Heart left ventricle (tissue), 16 donors: ENCODE results near the gene HSPB2. TPM values are rescaled to one million over a fixed set of nuclear protein-coding genes. Genes with fewer than 3 reads are reported as not detected.

Source experiments
- ATAC-seq, 4 donors: fragments of 200-7000 bp; cut with Tn5 transposase; one replicate each; pipeline ENCODE4 v1.9.1; 2020 to 2022; ENCODE audit warnings: moderate library complexity in 4 of 4, mild to moderate bottlenecking in 3 of 4, moderate number of reproducible peaks in 1 of 4
- DNase-seq, 5 donors: peaks; one replicate each; pipeline ENCODE4 v3.0.0-alpha.2; 2020
- H3K27ac ChIP-seq, 12 donors: fragments of 200-600 bp; sonication (generic) in 4 of 12; one replicate each; pipeline versions ENCODE4 v1.5.0 to v1.8.0; 2016 to 2022; ENCODE audit warnings: mild to moderate bottlenecking in 2 of 12
- H3K27me3 ChIP-seq, 9 donors: fragments of 200-600 bp; sonication (generic) in 2 of 9; one replicate each; pipeline versions ENCODE4 v1.5.1 to v1.8.0; 2016 to 2022; ENCODE audit warnings: mild to moderate bottlenecking in 3 of 9
- H3K36me3 ChIP-seq, 9 donors: fragments of 200-600 bp; sonication (generic) in 2 of 9; one replicate each; pipeline versions ENCODE4 v1.5.0 to v1.8.0; 2018 to 2022; ENCODE audit warnings: mild to moderate bottlenecking in 2 of 9
- H3K4me1 ChIP-seq, 12 donors: fragments of 200-600 bp; sonication (generic) in 4 of 12; one replicate each; pipeline versions ENCODE4 v1.5.0 to v1.8.0; 2016 to 2022; ENCODE audit warnings: mild to moderate bottlenecking in 3 of 12
- H3K4me3 ChIP-seq, 12 donors: fragments of 200-600 bp; sonication (generic) in 4 of 12; one replicate each; pipeline versions ENCODE4 v1.5.0 to v1.8.0; 2017 to 2022; ENCODE audit warnings: mild to moderate bottlenecking in 9 of 12, moderate library complexity in 4 of 12
- H3K9me3 ChIP-seq, 12 donors: fragments of 200-600 bp; sonication (generic) in 4 of 12; one replicate each; pipeline versions ENCODE4 v1.5.0 to v1.8.0; 2016 to 2022; ENCODE audit warnings: mild to moderate bottlenecking in 1 of 12
- CTCF ChIP-seq, 12 donors: fragments of 200-600 bp; sonication (generic) in 4 of 12; IDR thresholded peaks; one replicate each; pipeline versions ENCODE4 v1.5.0 to v1.8.0; 2018 to 2022; ENCODE audit warnings: antibody characterized with exemption in 12 of 12, mild to moderate bottlenecking in 5 of 12
- POLR2A ChIP-seq, 2 donors: fragments of 450-650 bp; IDR thresholded peaks; one replicate each; pipeline ENCODE4 v1.6.1; 2017; ENCODE audit warnings: antibody characterized with exemption in 2 of 2, mild to moderate bottlenecking in 2 of 2, moderate library complexity in 2 of 2
- WGBS, 4 donors: extraction: QIAGEN DNeasy Blood & Tissue Kit in 2 of 4; methylation state at CpG; one replicate each; pipeline versions ENCODE4 v1.1.5 to v1.1.7; 2013 to 2018; 5-methylcytosine and 5-hydroxymethylcytosine counted together
- intact Hi-C, 10 donors: fragments of 100-400 bp; cut with DNase I; formaldehyde crosslinking; loops; one replicate each; pipeline versions ENCODE4 v1.11.1 to v1.14.2; 2022
- polyA plus RNA-seq, 2 donors: library from polyadenylated mRNA; stranded (reverse); fragments of 200-250 nt; gene quantifications; one replicate each; pipeline ENCODE4 v1.2.3, GENCODE V29; 2013
- total RNA-seq, 9 donors: library from RNA; depleted of rRNA in 2 of 9; stranded (reverse); fragments of >200 nt in 2 of 9; fragmentation: NEBNext Ultra II Directional in 3 of 9; extraction: Animal tissue kit (Norgen Biotek cat#: 25700) in 3 of 9; gene quantifications; one replicate each; pipeline versions ENCODE4 v1.1.0 to v1.2.4, GENCODE V29; 2016 to 2023
- donor health status: ischemic (EF 13 %, LVEDD 7.1; RV severe dilation, severe dysfunction).
- donor health status: healthy with polysubstance abuse.
- donor health status: DM: no; HTN: yes; CAD: no.
- donor health status: DM: no; HTN: no; CAD: no.
- donor health status: ischemic (EF 25% LVEDD 6.9; RV normal size, moderate dysfunction).
- donor health status: ischemic (EF 25% LVEDD 5.7; RV mildly dilated, moderate dysfunction).
- donor health status: healthy.
- donor health status: DM: yes; HTN: yes; CAD: no.
- donor health status: ischemic (EF 35%, LVEDD 5.7; RV mildly dilated, moderate dysfunction).
- donor health status: nonischemic (EF 11% LVEDD 7.7; RV severe dilation, severe dysfunction).
- donor health status: DM: yes; HTN: yes; CAD: no.
- donor health status: PGD.
- donor health status: ischemic (EF 29% LVEDD 5.4; RV normal size, mild dysfunction).
- donor health status: nonischemic (EF 23%, LVEDD 6.1; RV moderate dilation, normal function).

HSPB2 gene
- total and polyA plus RNA-seq, 11 donors, result 5.5 to 67.9 (median 23.4) TPM

DNA sequence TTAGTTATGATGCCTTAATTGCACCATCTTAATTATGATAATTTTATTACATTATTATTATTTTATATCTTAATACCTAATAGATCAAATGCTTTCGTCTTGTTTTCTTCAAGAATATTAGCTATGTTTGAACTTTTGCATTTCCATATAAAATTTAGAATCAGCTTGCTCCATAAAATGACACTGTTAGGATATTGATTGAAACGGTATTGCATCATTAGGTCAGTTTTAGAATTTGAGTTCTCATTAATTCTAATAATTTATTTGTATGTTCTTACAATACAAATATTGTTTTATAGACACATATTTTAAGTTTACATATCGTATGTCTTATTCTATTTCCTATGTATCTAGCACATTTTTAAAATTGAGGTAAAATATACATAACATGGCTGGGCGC is 26.5 kb upstream of the HSPB2 start:
- ATAC-seq, result no peak
- WGBS, 4 donors, result 67 to 92% (median 80%) methylated on average over 4 of the region's 4 CpGs
- intact Hi-C loops, result no loop called here
- DNase-seq, result no peak
- H3K27me3 ChIP-seq, result no peaks in the 10 kb centered on the region
- H3K4me3 ChIP-seq, result no peak overlapping the region
- H3K36me3 ChIP-seq, result peaks cover 0 to 17% (median 3%) of the 10 kb centered on the region in 9 donors
- no peak for TF ChIP-seq CTCF (IDR thresholded peaks at IDR 0.05)
- TF ChIP-seq POLR2A (IDR thresholded peaks at IDR 0.05), result no peak
- no peaks in the 10 kb centered on the region for H3K9me3 ChIP-seq
- H3K4me1 ChIP-seq, result no peaks in the 10 kb centered on the region
- no peak overlapping the region for H3K27ac ChIP-seq

GRCh38 chr11:111886844-111887243 is 25.7 kb upstream of the HSPB2 start:
- Histone ChIP-seq H3K4me1 (no peaks in the 10 kb centered on the region), H3K36me3 (peaks cover 0 to 17% (median 3%) of the 10 kb centered on the region in 9 donors), H3K27me3 (no peaks in the 10 kb centered on the region), H3K4me3 (no peak overlapping the region), H3K27ac (no peak overlapping the region), H3K9me3 (peaks cover 0 to under 1% (median 0%) of the 10 kb centered on the region in 12 donors)
- intact Hi-C loops, result no loop called here
- WGBS, 4 donors, result 87 to 93% (median 89%) methylated on average over 2 of the region's 2 CpGs
- DNase-seq (no peak), ATAC-seq (no peak)
- TF ChIP-seq POLR2A (IDR thresholded peaks at IDR 0.05) (no peak), CTCF (IDR thresholded peaks at IDR 0.05) (no peak)

DNA sequence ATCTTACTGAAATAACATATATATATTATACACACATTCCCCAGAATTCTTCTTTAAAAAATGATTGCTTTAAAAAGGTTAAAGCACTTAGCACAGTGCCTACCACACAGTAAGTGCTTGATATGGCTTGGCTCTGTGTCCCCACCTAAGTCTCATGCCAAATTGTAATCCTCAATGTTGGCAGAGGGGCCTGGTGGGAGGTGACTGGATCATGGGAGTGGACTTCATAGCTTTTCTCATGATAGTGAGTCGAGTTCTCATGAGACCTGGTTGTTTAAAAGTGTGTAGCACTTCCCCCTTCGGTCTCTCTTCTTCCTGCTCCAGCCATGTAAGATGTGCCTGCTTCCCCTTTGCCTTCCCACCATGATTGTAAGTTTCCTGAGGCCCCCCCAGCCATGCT is 7.1 kb upstream of the HSPB2 start:
- no peaks in the 10 kb centered on the region for H3K27me3 ChIP-seq
- no peaks in the 10 kb centered on the region for H3K9me3 ChIP-seq
- H3K4me3 ChIP-seq, result no peak overlapping the region
- H3K4me1 ChIP-seq, result peaks cover 0 to 11% (median 0%) of the 10 kb centered on the region in 12 donors
- peak; percentile 32 to 72 (median 51) for ATAC-seq
- TF ChIP-seq CTCF (IDR thresholded peaks at IDR 0.05) (no peak), POLR2A (IDR thresholded peaks at IDR 0.05) (no peak)
- H3K36me3 ChIP-seq, result peaks cover 0 to 33% (median 18%) of the 10 kb centered on the region in 9 donors
- intact Hi-C loops, result no loop called here
- WGBS, 4 donors, result 11 to 24% (median 15%) methylated on average over 2 of the region's 2 CpGs
- H3K27ac ChIP-seq, result peak overlapping the region in 9 of 12 donors; percentile 24 to 97 (median 56)
- peak in 3 of 5 donors; percentile 40 to 51 (median 46) for DNase-seq

DNA sequence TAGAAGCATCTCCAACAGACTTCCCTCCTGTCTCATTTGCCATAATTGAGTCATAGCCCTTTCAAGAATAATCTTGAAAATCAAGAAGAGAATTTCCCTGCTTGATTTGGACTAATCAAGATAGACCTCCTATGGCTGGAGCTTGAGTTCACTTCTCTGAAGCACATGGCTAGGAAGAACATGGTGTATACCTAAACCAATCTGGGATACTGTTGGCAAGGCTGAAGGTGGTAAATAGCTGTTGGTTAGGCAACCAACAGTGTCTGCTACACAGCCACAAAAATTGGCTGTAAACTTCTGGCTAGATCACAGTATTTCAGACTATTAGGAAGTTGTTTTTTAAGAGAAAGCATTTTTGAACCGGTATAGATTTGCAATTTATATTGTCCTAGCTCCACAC is 5.9 kb upstream of the HSPB2 start:
- peaks cover 0 to 34% (median 18%) of the 10 kb centered on the region in 9 donors for H3K36me3 ChIP-seq
- H3K27me3 ChIP-seq, result no peaks in the 10 kb centered on the region
- peaks cover 0 to 18% (median 0%) of the 10 kb centered on the region in 12 donors for H3K4me1 ChIP-seq
- ATAC-seq, result peak in 3 of 4 donors; percentile 9 to 30 (median 21)
- H3K27ac ChIP-seq, result peak overlapping the region in 8 of 12 donors; percentile 3 to 97 (median 52)
- no peaks in the 10 kb centered on the region for H3K9me3 ChIP-seq
- no peak for TF ChIP-seq CTCF (IDR thresholded peaks at IDR 0.05)
- TF ChIP-seq POLR2A (IDR thresholded peaks at IDR 0.05), result no peak
- no peak overlapping the region for H3K4me3 ChIP-seq
- intact Hi-C loops, result no loop called here
- DNase-seq, result no peak
- WGBS, 4 donors, result 84 to 91% (median 89%) methylated on average over 1 of the region's 1 CpG
